Caco-2 (cell line): ENCODE data around the gene ACTL7B. TPM values are rescaled to one million over a fixed set of nuclear protein-coding genes. Genes with fewer than 3 reads are reported as not detected.

Source experiments
- BruUV-seq: library from RNA; stranded (reverse); fragments of 400-500 nt; replicated peaks from 2 replicates; lab custom pipeline; 2021; lab: Mats Ljungman, UMichigan
- CTCF ChIA-PET: fragments of 300-600 bp; sonication (Branson Sonifier 250); formaldehyde crosslinking; loops from one replicate; lab custom pipeline; 2022; ENCODE audit warnings: antibody characterized with exemption; lab: Charles Lee
- POLR2A ChIA-PET: fragments of 300-600 bp; sonication (Branson Sonifier 250); formaldehyde crosslinking; loops from one replicate; lab custom pipeline; 2022; ENCODE audit warnings: antibody characterized with exemption; lab: Charles Lee
- DNase-seq, 2 experiments: peaks; one replicate each; pipeline versions ENCODE4 v3.0.0 to v3.0.0-alpha.2; 2020 to 2022
- H3K27me3 ChIP-seq: replicated peaks from 2 replicates; pipeline ENCODE4 v1.6.0; 2011; ENCODE audit warnings: low read length; ENCODE audit not compliant: control insufficient read depth, insufficient read depth
- H3K36me3 ChIP-seq: 2 replicates; pipeline ENCODE4 v1.5.1; 2011; ENCODE audit warnings: low read length; ENCODE audit not compliant: control insufficient read depth, insufficient read depth
- H3K4me1 ChIP-seq: fragments of 250-450 bp; sonication (Bioruptor Pico); 2 replicates; pipeline ENCODE4 v1.5.1; 2020; ENCODE audit warnings: mild to moderate bottlenecking
- H3K4me3 ChIP-seq: 2 replicates; pipeline ENCODE4 v1.5.1; 2011; ENCODE audit warnings: low read depth, mild to moderate bottlenecking, control low read depth, low read length
- H3K9me3 ChIP-seq: fragments of 250-450 bp; sonication (Bioruptor Pico); 2 replicates; pipeline ENCODE4 v1.5.1; 2020; ENCODE audit warnings: mild to moderate bottlenecking, moderate library complexity
- H3K27ac Mint-ChIP-seq: one replicate; pipeline ENCODE4 v1.8.0; 2022; ENCODE audit warnings: mixed read lengths; ENCODE audit not compliant: unreplicated experiment
- H3K27me3 Mint-ChIP-seq: one replicate; pipeline ENCODE4 v1.8.0; 2022; ENCODE audit warnings: mixed read lengths; ENCODE audit not compliant: insufficient read depth, unreplicated experiment
- H3K36me3 Mint-ChIP-seq: one replicate; pipeline ENCODE4 v1.8.0; 2022; ENCODE audit warnings: mild to moderate bottlenecking, mixed read lengths; ENCODE audit not compliant: insufficient read depth, unreplicated experiment
- H3K4me1 Mint-ChIP-seq: one replicate; pipeline ENCODE4 v1.8.0; 2022; ENCODE audit warnings: low read depth, mixed read lengths; ENCODE audit not compliant: unreplicated experiment
- H3K4me3 Mint-ChIP-seq: one replicate; pipeline ENCODE4 v1.8.0; 2022; ENCODE audit warnings: mild to moderate bottlenecking, moderate library complexity, mixed read lengths; ENCODE audit not compliant: unreplicated experiment
- H3K9me3 Mint-ChIP-seq: one replicate; pipeline ENCODE4 v1.8.0; 2022; ENCODE audit warnings: mixed read lengths; ENCODE audit not compliant: unreplicated experiment
- CTCF ChIP-seq, 2 experiments: fragments of 200-600 bp in 1 of 2; IDR thresholded peaks; 1 replicate in 1 of 2; 2 replicates in 1 of 2; pipeline versions ENCODE4 v1.5.1 to v1.8.0; 2011 to 2022; ENCODE audit warnings: antibody characterized with exemption in 1 of 2, control low read depth in 1 of 2, inconsistent platforms in 1 of 2, low read depth in 1 of 2, low read length in 1 of 2, mild to moderate bottlenecking in 1 of 2, moderate library complexity in 1 of 2; ENCODE audit not compliant: insufficient read depth in 1 of 2, severe bottlenecking in 1 of 2, unreplicated experiment in 1 of 2
- intact Hi-C: fragments of 100-400 bp; cut with micrococcal nuclease; formaldehyde crosslinking; loops from one replicate; pipeline ENCODE4 v1.10.0; 2022; ENCODE audit not compliant: unreplicated experiment
- total RNA-seq: library from RNA; stranded (reverse); gene quantifications from 2 replicates; pipeline ENCODE4 v1.2.3, GENCODE V29; 2022

ACTL7B gene
- total RNA-seq, 1 experiment from 2014 or later = not detected

DNA sequence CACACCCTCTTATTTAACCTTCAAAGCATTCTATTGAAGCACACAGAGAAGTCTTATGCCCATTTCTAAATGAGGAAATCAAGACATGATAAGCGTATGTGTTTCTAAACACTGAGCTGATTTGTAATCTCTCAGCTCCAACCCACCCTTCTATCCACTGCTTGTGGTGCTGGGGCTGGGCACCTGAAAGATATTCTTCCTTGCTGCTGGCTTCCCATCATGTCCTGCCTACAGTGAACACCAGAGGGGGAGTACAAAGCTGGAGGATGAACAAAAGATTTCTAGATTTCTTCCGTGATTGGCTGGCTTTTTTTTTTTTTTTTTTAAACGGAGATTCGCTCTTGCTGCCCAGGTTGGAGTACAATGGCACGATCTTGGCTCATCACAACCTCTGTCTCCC, 20.6 kb upstream of the ACTL7B start:
- intact Hi-C loops = no loop called here
- Histone ChIP-seq H3K4me3 (no peak overlapping the region), H3K27me3 (no peaks in the 10 kb centered on the region), H3K4me1 (no peaks in the 10 kb centered on the region), H3K9me3 (no peaks in the 10 kb centered on the region), H3K36me3 (peaks cover 4% of the 10 kb centered on the region; the same call in 1 of the 2 replicates)
- peaks cover 46% of the 10 kb centered on the region for H3K36me3 Mint-ChIP-seq
- H3K9me3 Mint-ChIP-seq = no peaks in the 10 kb centered on the region
- H3K4me1 Mint-ChIP-seq = no peaks in the 10 kb centered on the region
- POLR2A ChIA-PET = no interaction called here
- CTCF ChIA-PET = no interaction called here
- DNase-seq = no peak
- no peaks in the 10 kb centered on the region for H3K27me3 Mint-ChIP-seq
- H3K4me3 Mint-ChIP-seq = no peak overlapping the region
- no TSS peak for BruUV-seq
- TF ChIP-seq CTCF (IDR thresholded peaks at IDR 0.05; ENCODE audit: insufficient read depth in 1 of 2, low read depth in 1 of 2, low read length in 1 of 2, severe bottlenecking in 1 of 2, unreplicated experiment in 1 of 2) = no peak
- no peak overlapping the region for H3K27ac Mint-ChIP-seq

DNA sequence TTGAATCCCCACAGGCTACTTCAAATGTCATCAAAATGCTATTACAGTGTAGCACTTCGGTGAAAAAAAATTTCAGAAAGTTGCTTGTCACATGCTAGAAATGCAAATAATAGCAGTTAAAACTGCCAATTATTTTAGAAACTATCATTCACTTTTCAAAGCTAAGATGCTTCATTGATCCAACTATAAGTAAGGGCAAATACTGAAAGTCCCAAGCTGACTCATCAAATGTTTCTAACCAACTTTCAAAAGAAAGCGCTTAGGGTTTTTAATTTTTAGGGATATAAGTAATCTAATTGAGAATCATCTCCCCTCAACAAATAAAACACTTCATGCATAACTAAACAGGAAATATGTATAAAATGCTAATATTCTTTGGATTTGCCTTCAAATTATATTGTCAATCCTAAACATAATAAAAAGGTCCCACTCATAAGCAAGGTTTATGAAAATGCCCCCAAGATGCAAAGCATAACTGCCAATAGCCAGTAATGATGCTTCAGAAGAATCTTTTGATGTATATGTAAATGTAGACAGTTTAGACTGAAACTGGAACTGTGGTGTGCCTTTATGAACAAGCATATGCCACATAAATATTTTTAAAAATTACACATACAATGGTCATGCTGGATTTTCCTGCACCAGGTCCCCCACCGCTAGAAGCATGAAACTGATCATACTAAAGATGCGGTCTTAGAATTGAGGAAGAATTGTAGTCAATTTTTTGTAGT, 18.4 kb upstream of the ACTL7B start:
- ChIA-PET POLR2A (no interaction called here), CTCF (no interaction called here)
- BruUV-seq = no TSS peak
- H3K36me3 ChIP-seq = peaks cover 6% of the 10 kb centered on the region; the same call in 1 of the 2 replicates
- no peak overlapping the region for H3K4me3 ChIP-seq
- intact Hi-C loops = no loop called here
- peaks cover 41% of the 10 kb centered on the region for H3K36me3 Mint-ChIP-seq
- DNase-seq = no peak
- no peaks in the 10 kb centered on the region for H3K27me3 ChIP-seq
- TF ChIP-seq CTCF (IDR thresholded peaks at IDR 0.05; ENCODE audit: insufficient read depth in 1 of 2, low read depth in 1 of 2, low read length in 1 of 2, severe bottlenecking in 1 of 2, unreplicated experiment in 1 of 2) = no peak
- H3K9me3 Mint-ChIP-seq = no peaks in the 10 kb centered on the region
- H3K27ac Mint-ChIP-seq = no peak overlapping the region
- H3K4me1 Mint-ChIP-seq = peaks cover 6% of the 10 kb centered on the region
- no peaks in the 10 kb centered on the region for H3K9me3 ChIP-seq
- no peak overlapping the region for H3K4me3 Mint-ChIP-seq
- H3K27me3 Mint-ChIP-seq = no peaks in the 10 kb centered on the region
- H3K4me1 ChIP-seq = peaks cover 5% of the 10 kb centered on the region

DNA sequence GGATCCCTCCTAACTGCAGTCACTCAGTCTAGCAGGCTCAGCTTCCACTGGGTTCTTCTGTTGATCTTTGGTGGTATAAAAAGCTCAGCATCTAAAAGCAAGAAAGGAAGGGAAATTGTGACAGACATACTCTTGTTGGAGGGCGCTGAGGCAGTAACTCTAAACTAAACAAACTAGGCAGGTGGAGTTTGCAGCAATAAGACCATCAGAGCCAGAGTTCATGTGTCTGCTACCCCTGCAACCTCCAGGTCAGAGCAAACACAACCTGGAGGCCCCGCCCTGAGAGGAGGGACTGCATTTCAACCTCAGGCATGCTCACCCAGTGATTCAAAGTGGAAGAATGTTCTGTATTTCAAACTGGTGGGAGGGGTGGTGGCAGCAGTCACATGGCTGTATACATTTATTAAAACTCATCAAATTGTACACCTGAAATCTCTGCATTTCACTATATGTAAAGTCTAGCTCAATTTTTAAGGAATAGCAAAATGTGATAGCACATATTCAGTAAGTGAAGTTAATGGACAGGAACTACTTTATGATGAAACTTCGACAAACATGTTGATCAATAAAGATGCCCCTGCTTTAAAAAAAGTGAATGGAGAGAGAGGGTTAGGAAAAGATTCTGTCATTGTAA, 13.4 kb upstream of the ACTL7B start:
- Mint-ChIP-seq H3K4me3 (no peak overlapping the region), H3K9me3 (no peaks in the 10 kb centered on the region), H3K27me3 (no peaks in the 10 kb centered on the region), H3K36me3 (peaks cover 20% of the 10 kb centered on the region), H3K4me1 (peaks cover 21% of the 10 kb centered on the region), H3K27ac (peak overlapping the region; percentile 83)
- TF ChIP-seq CTCF (IDR thresholded peaks at IDR 0.05; ENCODE audit: insufficient read depth in 1 of 2, low read depth in 1 of 2, low read length in 1 of 2, severe bottlenecking in 1 of 2, unreplicated experiment in 1 of 2) = no peak
- CTCF ChIA-PET = interaction anchor here (0.6 kb wide), 1 partner anchor 23 kb away, joined by 3 read pairs; no protein-coding TSS in a partner anchor
- no TSS peak for BruUV-seq
- Histone ChIP-seq H3K27me3 (no peaks in the 10 kb centered on the region), H3K36me3 (peaks cover 4% of the 10 kb centered on the region; the same call in 1 of the 2 replicates), H3K4me1 (peaks cover 12% of the 10 kb centered on the region), H3K4me3 (no peak overlapping the region), H3K9me3 (no peaks in the 10 kb centered on the region)
- POLR2A ChIA-PET = no interaction called here
- DNase-seq = peak; percentile 74 to 77
- intact Hi-C loops = loop anchor here (1.0 kb wide), 1 partner anchor 19 kb away; no protein-coding TSS in a partner anchor
